Measurements from ENCODE around the gene OR12D1.
A peak's percentile ranks its signal among the peaks of the same experiment; 100 is the strongest.

The OR12D1 gene

DNA sequence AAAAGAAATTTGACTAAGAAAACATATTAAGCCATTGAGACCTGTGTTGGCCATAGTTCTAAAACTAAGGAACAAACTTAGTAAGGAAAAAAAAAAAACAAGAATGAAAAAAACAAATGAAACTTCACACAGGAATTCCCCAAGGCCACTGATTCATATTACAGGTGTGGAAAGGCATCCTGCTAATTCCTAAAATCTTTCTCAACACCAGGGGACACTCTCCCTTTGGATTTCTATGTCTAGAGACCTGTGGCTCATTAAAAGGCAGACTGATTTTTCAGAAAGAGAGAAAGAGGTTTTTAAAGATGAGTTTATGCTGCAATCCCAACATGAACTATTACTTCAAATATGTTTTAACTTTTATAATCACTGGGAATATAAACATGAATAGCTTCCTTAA, at the start of gene OR12D1:
OR12D1 (plus strand) TSS at position 341 of the 400 bp plus-strand sequence.
- Histone ChIP-seq H3K36me3 (ENCODE audit: low read depth) (no peaks in the 10 kb centered on the region), H3K9me3 (ENCODE audit: severe bottlenecking) (peaks cover 3% of the 10 kb centered on the region), H3K27ac (ENCODE audit: poor library complexity, severe bottlenecking) (no peak within 1 kb of the TSS), H3K27me3 (ENCODE audit: insufficient read depth, poor library complexity, severe bottlenecking) (peaks cover 9% of the 10 kb centered on the region), H3K4me1 (ENCODE audit: insufficient read depth, poor library complexity, severe bottlenecking) (no peaks in the 10 kb centered on the region), H3K4me3 (ENCODE audit: severe bottlenecking) (no peak within 1 kb of the TSS)
- peak; percentile 38 for TF ChIP-seq CTCF (IDR thresholded peaks at IDR 0.05; ENCODE audit: poor library complexity, severe bottlenecking)
- DNase-seq (ENCODE audit: low spot score) (no peak), ATAC-seq (ENCODE audit: low read depth) (peak; percentile 64; the same call in 2 of the 3 replicates)

DNA sequence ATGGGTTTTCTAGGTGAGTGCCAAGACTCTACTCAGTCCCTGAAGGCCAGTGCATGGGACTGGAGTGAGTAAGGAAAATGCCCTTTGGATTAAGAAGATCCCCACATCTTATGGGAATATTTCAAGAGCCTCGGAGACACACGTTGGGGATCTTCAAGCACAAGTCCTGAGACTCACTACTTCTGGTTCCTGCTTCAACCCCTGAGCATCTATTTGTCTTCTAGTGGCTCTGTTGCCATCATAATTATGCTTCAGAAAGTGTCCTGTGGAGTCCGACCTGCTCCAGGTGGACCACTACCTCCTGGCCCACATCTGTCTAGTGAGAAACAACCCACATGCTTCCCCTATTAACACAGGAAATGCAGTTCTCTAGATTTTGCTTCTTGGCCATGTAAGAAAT, 46.0 kb upstream of the OR12D1 start, which contains the start of gene OR5V1:
OR5V1 (minus strand) TSS at position 101 of the 400 bp plus-strand sequence. CDS start 12,670 bp downstream, outside the sequence.
- Histone ChIP-seq H3K27me3 (ENCODE audit: insufficient read depth, poor library complexity, severe bottlenecking) (peaks cover 8% of the 10 kb centered on the region), H3K9me3 (ENCODE audit: severe bottlenecking) (no peaks in the 10 kb centered on the region), H3K4me1 (ENCODE audit: insufficient read depth, poor library complexity, severe bottlenecking) (no peaks in the 10 kb centered on the region), H3K36me3 (ENCODE audit: low read depth) (no peaks in the 10 kb centered on the region), H3K27ac (ENCODE audit: poor library complexity, severe bottlenecking) (no peak within 1 kb of the TSS), H3K4me3 (ENCODE audit: severe bottlenecking) (no peak within 1 kb of the TSS)
- no peak for DNase-seq (ENCODE audit: low spot score)
- no peak for ATAC-seq (ENCODE audit: low read depth)
- TF ChIP-seq CTCF (IDR thresholded peaks at IDR 0.05; ENCODE audit: poor library complexity, severe bottlenecking): no peak

DNA sequence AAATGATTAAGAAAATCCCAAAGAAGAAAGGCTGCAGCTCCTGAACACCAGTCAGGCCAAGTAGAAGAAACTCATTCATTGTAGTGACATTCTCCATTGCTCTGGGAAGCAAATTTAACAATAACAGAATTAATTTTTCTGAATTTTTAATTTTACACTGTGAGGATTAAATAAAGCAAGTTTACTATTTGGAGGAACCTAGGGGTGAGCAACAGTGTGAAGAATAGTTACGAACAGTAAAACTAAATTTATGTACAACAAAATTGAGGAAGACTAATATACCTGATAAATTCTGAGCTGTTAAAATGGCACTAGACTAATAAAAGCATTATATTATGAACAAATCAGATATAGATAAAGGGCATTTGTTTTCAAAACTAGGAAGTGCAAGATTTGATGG, 39.5 kb upstream of the OR12D1 start, which contains the start of gene OR12D3:
OR12D3 (minus strand) TSS at position 101 of the 400 bp plus-strand sequence; CDS start at position 97, 4 bp downstream.
- Histone ChIP-seq H3K9me3 (ENCODE audit: severe bottlenecking) (no peaks in the 10 kb centered on the region), H3K36me3 (ENCODE audit: low read depth) (no peaks in the 10 kb centered on the region), H3K4me1 (ENCODE audit: insufficient read depth, poor library complexity, severe bottlenecking) (no peaks in the 10 kb centered on the region), H3K4me3 (ENCODE audit: severe bottlenecking) (no peak within 1 kb of the TSS), H3K27me3 (ENCODE audit: insufficient read depth, poor library complexity, severe bottlenecking) (peaks cover 8% of the 10 kb centered on the region), H3K27ac (ENCODE audit: poor library complexity, severe bottlenecking) (no peak within 1 kb of the TSS)
- no peak for DNase-seq (ENCODE audit: low spot score)
- ATAC-seq (ENCODE audit: low read depth): no peak
- no peak for TF ChIP-seq CTCF (IDR thresholded peaks at IDR 0.05; ENCODE audit: poor library complexity, severe bottlenecking)

DNA sequence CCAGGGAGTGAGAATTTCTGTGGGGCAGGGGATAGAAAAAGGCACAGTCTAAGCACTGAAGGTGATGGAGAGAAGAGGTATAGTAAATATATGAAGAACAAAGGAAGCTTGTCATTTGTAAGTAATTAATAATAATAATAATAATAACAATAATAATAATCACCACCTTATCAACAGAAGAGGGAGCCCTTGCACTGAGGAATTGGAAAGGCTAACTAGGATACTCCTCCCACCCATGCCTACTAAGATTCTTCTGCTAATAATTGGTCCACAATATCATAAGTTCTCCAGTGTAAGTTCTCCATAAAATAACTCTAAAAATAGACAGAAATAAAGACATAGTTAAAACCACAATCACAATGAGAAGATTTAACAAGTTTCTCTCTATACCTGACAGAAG, 38.7 kb upstream of the OR12D1 start:
- ATAC-seq (ENCODE audit: low read depth) (no peak), DNase-seq (ENCODE audit: low spot score) (no peak)
- peak; percentile 32 for TF ChIP-seq CTCF (IDR thresholded peaks at IDR 0.05; ENCODE audit: poor library complexity, severe bottlenecking)
- no peak overlapping the region for H3K4me3 ChIP-seq (ENCODE audit: severe bottlenecking)
- H3K27ac ChIP-seq (ENCODE audit: poor library complexity, severe bottlenecking): no peak overlapping the region
- no peaks in the 10 kb centered on the region for H3K36me3 ChIP-seq (ENCODE audit: low read depth)
- no peaks in the 10 kb centered on the region for H3K4me1 ChIP-seq (ENCODE audit: insufficient read depth, poor library complexity, severe bottlenecking)
- H3K27me3 ChIP-seq (ENCODE audit: insufficient read depth, poor library complexity, severe bottlenecking): peaks cover 8% of the 10 kb centered on the region
- no peaks in the 10 kb centered on the region for H3K9me3 ChIP-seq (ENCODE audit: severe bottlenecking)

DNA sequence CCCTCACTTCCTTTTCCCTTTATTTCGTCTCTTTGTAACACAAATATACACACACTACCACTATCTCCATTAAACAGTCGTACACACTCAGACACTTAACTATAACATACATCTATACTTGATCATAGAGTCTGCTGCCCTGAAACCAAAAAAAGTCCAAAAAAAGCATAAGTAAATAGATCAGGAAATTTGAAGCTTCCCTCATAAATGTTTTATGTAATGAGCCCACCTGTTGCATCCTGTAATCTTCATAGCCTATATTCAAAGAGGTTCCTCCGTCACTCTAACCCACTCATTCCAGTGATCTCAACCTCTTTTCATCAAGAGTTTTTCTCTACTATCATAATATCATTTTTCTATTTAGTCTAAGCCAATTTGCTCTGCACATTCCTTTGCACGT, 26.2 kb upstream of the OR12D1 start:
- ATAC-seq (ENCODE audit: low read depth) (no peak), DNase-seq (ENCODE audit: low spot score) (no peak)
- Histone ChIP-seq H3K9me3 (ENCODE audit: severe bottlenecking) (no peaks in the 10 kb centered on the region), H3K36me3 (ENCODE audit: low read depth) (no peaks in the 10 kb centered on the region), H3K27ac (ENCODE audit: poor library complexity, severe bottlenecking) (no peak overlapping the region), H3K4me1 (ENCODE audit: insufficient read depth, poor library complexity, severe bottlenecking) (no peaks in the 10 kb centered on the region), H3K4me3 (ENCODE audit: severe bottlenecking) (no peak overlapping the region), H3K27me3 (ENCODE audit: insufficient read depth, poor library complexity, severe bottlenecking) (peaks cover 15% of the 10 kb centered on the region)
- TF ChIP-seq CTCF (IDR thresholded peaks at IDR 0.05; ENCODE audit: poor library complexity, severe bottlenecking): no peak
